ENCODE data around the gene OLFM1.
A peak's percentile ranks its signal among the peaks of the same experiment; 100 is the strongest.
"Not testable (repeated sequence)": the region's sequence is repeated elsewhere in the genome, so short reads cannot be mapped to it uniquely, and the experiment has no call there.

OLFM1 gene

GRCh38 chr9:135108831-135109510 is 21.5 kb downstream of the OLFM1 start:
- DNase-seq, result no peak

DNA sequence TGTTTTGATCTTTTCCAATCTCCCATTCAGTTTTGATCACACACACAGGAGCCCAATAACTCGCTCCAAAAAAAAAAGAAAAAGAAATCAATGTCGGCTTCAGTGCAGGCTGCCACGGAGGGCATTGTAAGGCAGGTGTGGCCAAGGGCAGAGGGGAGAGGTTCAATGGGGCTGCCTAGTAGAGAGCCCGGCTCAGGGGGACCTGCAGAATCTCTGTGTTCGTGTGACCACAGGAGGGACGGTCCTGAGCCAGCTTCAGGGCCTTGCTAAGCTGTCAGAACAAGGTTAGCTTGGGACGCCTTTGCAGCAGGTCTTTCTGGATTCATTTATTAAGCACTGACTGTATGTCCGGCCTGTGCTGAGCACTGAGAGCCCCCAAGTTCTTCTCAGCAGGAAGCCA is 22.2 kb downstream of the OLFM1 start:
- DNase-seq, result no peak

DNA sequence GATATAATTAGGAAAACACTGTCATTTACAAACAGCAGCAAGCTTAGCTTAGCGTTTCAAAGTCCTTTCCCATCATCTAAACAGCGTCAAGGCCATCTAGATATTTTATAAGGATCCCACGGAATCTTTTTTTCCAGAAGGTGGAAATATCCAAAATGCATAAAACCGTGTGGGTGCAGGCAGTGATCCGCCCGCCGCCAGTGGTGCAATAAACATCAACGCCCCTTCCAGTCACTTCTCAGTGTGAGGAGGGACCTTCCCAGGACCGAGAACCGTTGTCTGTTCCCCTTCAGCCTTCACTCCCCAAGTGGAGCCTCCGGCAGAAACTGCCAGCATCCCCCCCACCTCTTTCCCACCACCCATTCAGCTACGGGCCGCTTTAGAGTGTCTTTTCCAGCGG is 22.9 kb downstream of the OLFM1 start:
- no peak for DNase-seq

DNA sequence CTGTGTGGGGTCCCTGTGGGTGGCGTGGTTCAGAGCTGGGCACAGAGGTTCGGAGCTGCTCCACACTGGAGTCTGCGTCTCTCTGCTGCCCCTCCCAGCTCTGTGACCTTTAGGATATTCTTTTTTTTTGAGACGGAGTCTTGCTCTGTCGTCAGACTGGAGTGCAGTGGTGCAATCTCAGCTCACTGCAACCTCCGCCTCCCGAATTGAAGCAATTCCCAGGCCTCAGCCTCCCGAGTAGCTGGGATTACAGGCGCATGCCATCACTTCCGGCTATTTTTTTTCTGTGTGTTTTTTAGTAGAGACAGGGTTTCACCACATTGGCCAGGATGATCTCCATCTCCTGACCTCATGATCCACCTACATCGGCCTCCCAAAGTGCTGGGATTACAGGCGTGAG is 24.1 kb downstream of the OLFM1 start:
- not testable (repeated sequence) for DNase-seq

GRCh38 chr9:135116371-135116770 is 28.9 kb downstream of the OLFM1 start:
- no peak for DNase-seq

DNA sequence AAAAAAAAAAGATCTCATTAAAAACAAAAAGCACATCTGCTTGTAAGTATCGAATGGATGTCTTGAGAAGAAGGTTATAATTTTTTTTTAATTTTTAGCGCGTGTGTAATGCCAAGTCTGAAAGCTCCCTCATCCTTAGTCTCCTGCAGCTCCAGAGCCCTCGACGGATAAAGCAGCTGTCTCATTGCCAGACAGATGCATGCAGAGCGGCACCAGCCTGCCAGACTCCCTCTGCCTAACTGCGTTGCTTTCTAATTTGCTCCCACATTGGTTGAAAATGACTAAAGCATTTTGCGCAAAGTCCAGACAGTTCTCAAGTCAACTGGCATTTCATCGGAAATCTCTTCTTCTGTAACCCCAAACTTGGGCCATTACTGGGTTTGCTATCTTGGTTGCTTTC is 29.4 kb downstream of the OLFM1 start:
- no peak for DNase-seq

DNA sequence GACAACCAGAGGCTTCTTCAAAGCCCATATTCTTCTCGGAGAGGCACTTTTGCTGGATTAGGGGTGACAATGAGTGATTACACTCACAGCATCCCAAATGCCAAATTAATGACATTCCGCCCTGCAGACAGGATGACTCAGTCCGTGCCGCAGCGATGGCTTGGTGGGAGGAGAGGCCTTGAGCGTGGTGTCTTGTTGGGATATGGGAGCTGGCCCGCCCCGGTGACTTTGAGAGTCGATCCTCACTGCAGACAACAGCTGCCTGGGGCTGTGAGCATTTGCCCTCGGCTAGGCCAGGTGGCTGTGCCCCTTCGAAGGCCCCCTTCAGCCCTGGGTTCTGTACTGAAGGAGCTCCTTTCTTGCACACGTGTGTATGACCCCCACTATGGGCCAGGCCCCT is 29.8 kb downstream of the OLFM1 start:
- no peak for DNase-seq

- DNase-seq, result no peak
Observed at GRCh38 chr9:135119496-135120064, 32.1 kb downstream of the OLFM1 start.

DNA sequence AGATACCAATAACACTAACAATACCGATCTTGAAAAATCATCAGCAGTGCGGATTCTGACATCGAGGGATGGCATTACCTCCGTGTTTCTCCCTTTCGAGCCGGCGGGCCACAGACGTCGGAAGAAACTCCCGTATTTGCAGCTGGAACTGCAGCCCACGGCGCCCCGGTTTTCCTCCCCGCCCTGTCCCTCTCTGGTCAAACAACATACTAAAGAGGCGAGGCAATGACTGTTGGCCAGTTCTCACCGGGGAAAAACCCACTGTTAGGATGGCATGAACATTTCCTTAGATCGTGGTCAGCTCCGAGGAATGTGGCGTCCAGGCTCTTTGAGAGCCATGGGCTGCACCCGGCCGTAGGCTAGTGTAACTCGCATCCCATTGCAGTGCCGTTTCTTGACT is 32.8 kb downstream of the OLFM1 start:
- DNase-seq, result no peak

GRCh38 chr9:135122316-135122715 is 34.8 kb downstream of the OLFM1 start:
- no peak for DNase-seq

DNA sequence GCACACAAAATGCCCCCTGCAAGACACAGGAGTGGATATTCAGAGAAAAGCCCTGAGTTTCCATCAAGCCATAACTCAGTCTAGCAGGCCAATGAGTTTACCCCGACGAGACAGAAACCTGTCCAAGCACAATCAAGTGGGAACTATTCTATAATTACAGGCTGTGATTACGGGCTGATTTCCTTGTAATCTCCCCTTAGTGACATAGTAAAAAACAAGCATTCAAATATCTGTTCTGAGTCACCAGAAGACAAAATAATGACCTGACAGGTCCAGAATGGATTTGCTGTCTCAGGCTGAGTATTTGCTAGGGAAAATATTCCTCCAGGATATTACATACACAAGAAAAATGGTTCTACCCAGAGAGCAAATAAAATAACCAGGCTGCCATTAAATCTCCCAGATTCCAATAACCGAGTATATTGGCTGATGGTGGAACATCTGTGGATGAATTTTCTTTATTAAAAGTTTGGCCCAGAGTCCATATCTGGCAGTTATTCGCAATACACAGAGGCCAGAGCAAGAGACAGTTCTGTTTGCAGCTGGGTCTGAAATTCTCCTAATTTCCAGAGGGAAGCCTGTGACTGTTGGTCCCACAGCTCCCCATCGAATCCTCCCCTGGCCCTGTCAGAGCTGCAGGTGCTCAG is 35.8 kb downstream of the OLFM1 start:
- DNase-seq, result no peak

GRCh38 chr9:135123773-135124134 is 36.3 kb downstream of the OLFM1 start:
- DNase-seq, result no peak

DNA sequence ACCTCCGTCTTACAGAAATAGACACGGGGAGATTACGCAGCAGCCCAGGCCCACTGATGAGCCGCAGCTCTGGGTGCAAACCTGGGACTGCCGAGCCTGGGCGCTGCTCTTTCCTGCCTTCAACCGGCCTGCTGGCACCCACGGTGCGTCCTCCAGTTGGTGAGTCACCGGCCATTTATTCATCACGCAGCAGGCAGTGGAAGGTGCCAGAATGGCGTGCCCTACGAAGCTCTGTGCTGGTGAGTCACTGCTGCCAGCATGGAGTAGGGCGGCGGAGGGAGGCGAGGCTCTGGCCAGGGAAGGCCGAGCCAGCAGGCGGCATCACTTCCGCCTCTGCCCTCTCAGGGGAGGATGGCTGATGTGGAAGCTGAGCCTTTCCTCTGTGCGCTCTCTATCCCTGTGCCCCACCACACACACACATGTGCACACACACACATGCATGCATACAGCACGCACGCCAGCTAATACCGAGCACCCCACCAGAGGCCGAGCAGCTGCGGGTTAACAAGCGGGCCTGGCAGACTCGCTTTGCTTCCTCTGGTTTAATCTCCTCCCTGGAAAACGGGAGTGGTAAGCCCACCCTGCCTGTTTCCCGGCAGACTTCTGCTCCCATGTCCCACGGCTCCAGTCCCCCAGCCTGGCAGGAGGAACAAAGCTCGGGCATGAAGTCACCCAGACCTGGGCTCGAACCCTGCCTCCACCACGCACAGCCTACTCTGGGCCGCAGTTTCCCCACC is 39.2 kb downstream of the OLFM1 start:
- no peak for DNase-seq

DNA sequence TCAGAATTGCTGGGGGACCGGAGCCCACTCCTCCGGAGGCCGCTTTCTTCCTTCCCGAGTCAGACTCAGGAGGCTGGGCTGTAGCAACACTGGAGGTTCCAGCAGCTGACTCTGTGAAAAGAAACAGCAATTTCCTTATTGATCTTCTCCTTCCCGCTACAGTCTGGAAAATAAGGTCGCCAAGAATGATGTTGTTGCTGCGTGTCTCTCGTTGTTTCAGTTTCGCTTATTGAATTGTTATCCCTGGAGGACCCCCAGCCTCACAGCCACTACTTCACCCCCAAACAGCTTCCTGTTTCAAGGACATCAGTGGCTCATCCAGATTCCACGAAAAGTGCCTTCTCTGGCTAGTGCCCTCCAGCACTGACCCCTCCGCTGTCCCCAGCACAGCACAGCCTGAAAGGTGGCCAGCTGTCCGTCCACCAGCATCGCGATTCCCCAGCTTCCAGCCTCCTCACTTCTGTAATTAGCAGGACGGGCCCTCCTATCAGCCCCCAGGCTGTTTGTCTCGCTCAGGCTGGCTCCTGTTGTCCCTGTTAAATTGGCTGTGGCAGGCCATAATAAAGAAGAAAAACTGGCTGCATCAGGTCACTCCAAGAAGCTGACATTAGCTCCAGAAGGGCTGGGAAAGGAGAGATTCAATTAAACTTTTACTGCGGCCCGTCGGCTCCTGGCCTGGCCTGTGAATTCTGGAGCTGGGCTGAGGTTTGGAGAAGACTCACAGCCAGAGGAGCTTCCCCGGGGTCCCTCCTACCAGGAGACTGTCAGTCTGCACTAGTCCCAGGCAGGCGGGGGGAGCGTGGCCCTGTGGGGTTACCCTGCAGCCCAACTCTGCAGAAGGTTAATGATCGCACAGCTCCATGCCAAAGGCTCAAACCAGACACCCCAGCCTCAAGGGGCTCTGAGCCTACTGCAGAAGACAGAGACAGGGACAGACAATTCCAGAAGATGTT is 40.5 kb downstream of the OLFM1 start:
- DNase-seq, result no peak

DNA sequence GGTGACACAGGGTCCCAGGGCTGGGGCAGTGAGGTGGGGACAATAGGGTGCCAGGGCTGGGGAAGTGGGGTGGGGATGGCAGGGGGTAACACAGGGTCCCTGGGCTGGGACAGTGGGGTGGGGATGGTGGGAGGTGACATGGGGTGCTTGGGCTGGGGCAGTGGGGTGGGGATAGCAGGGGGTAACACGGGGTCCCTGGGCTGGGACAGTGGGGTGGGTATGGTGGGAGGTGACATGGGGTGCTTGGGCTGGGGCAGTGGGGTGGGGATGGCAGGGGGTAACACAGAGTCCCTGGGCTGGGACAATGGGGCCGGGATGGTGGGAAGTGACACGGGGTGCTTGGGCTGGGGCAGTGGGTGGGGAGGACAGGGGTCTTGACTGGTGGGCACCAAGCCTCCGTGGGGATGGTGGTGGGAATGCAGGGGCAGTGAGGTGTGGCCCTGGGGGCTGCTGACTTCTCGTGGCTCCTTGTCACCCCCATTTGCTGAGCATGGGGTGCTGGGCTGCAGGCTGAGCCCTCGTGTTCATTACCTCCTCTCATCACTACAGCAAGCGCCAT is 41.7 kb downstream of the OLFM1 start:
- no peak for DNase-seq

DNA sequence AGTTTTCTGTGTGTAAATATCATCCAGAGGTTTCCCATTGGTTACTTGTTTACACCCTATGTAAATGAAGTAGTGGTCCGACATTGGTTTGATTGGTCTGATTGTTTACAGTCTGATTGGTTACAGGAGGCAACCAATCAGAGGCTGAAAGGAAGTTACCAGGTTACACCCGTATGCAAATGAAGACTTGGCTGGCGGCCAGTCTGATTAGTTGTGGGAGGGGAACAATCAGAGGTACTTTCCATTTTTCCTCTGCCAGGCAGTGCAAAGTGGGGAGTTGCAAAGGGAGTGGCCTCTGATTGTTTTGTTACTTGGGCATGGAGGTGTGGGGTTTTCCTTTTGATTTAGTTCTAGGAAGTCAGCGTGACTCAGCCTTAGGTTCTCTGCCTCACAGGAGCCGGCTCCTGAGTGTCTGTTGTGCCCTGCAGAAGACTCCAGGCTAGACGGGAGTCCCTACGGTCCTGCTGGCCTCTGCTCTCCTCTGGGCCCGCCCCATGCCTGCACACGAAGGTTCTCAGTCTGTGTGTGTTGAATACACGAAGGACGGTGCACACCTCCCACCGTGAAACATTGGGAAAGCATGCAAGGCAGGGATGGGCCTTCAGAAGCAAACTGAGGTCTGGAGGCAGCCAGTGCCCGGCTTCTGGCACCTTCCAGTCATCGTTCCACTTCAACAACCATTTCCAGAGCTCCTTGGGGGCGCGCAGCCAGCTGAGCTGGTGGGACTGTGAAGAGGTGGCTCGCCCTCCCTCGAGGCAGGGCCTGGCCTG is 42.9 kb downstream of the OLFM1 start:
- DNase-seq, result peak; percentile 15

DNA sequence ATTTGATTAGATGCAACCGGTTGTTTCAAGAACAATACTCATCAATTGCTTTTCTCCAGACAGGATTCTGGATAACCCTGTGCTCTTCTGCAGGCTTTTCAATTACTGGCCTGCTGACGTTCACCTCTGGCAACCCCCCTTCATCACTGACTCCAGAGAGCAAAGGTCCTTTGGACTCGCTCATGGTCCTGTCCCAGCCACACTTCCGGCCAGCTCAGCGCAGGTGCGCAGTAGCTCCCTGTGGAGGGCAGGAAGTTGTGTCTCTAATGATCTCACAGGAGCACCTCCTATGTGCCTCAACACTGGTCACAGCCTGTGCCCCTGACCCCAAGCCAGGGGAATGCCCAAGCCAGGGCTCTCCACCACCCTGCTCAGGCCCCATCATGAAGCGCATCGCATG is 44.0 kb downstream of the OLFM1 start:
- no peak for DNase-seq

GRCh38 chr9:135132008-135132407 is 44.5 kb downstream of the OLFM1 start:
- no peak for DNase-seq

- no peak for DNase-seq
Observed at GRCh38 chr9:135134268-135135022, 47.0 kb downstream of the OLFM1 start.

- DNase-seq, result no peak
Observed at GRCh38 chr9:135135171-135135928, 47.9 kb downstream of the OLFM1 start.
